NT2/D1 (cell line): ENCODE measurements around the gene ZDHHC4.

Experiments
- SUZ12 ChIP-seq: IDR thresholded peaks from 2 replicates; pipeline ENCODE4 v1.6.1; 2011; ENCODE audit not compliant: insufficient read length, insufficient read depth; ENCODE audit errors: extremely low read depth
- YY1 ChIP-seq: IDR thresholded peaks from 2 replicates; pipeline ENCODE4 v1.6.1; 2011; ENCODE audit not compliant: insufficient read length, insufficient read depth
- ZNF274 ChIP-seq: IDR thresholded peaks from 2 replicates; pipeline ENCODE4 v1.6.1; 2011; ENCODE audit warnings: mild to moderate bottlenecking, low read depth, low read length

GRCh38 chr7:6529643-6530042 is 47.6 kb upstream of the ZDHHC4 start:
- no peak for TF ChIP-seq ZNF274
- TF ChIP-seq YY1, result no peak
- TF ChIP-seq SUZ12, result no peak
